Stimulated activated CD4-positive, alpha-beta T cell treated with anti-CD3 and anti-CD28 coated beads, Interleukin-1b, Interleukin-23, amount 100 ng/mL, for 4 hours (primary cell): Measurements from ENCODE around the gene CXCR4.
"Not testable (repeated sequence)": the region's sequence is repeated elsewhere in the genome, so short reads cannot be mapped to it uniquely, and the experiment has no call there.

Source experiments
- DNase-seq, 2 donors: peaks; one replicate each; pipeline ENCODE4 v3.0.0-alpha.2; 2020; ENCODE audit warnings: low read depth in 2 of 2

Gene CXCR4

GRCh38 chr2:136077107-136077506, 40.8 kb downstream of the CXCR4 start:
- no peak for DNase-seq

GRCh38 chr2:136075476-136075875, 42.5 kb downstream of the CXCR4 start:
- no peak for DNase-seq

- DNase-seq, result no peak
These were observed 45.3 kb downstream of the CXCR4 start for GRCh38 chr2:136072621-136073020.

GRCh38 chr2:136071887-136072286, 46.1 kb downstream of the CXCR4 start:
- DNase-seq, result not testable (repeated sequence)

- no peak for DNase-seq
These were observed 47.0 kb downstream of the CXCR4 start for GRCh38 chr2:136070913-136071312.

GRCh38 chr2:136069773-136070172, 48.2 kb downstream of the CXCR4 start:
- no peak for DNase-seq

- DNase-seq, result no peak
These were observed 49.2 kb downstream of the CXCR4 start for GRCh38 chr2:136068581-136069227.

- no peak for DNase-seq
These were observed 49.9 kb downstream of the CXCR4 start for GRCh38 chr2:136067897-136068580.

- DNase-seq, result no peak
These were observed 50.5 kb downstream of the CXCR4 start for GRCh38 chr2:136067459-136067858.

- DNase-seq, result no peak
These were observed 52.0 kb downstream of the CXCR4 start for GRCh38 chr2:136065907-136066306.

- no peak for DNase-seq
These were observed 52.6 kb downstream of the CXCR4 start for GRCh38 chr2:136065384-136065783.
